T-helper 2 cell (primary cell): ENCODE measurements around the gene SGPL1.
A peak's percentile ranks its signal among the peaks of the same experiment; 100 is the strongest.

Source experiments
- DNase-seq, 5 experiments: peaks; one replicate each; pipeline versions ENCODE4 v3.0.0 to v3.0.0-alpha.2; 2012 to 2022

The SGPL1 gene

DNA sequence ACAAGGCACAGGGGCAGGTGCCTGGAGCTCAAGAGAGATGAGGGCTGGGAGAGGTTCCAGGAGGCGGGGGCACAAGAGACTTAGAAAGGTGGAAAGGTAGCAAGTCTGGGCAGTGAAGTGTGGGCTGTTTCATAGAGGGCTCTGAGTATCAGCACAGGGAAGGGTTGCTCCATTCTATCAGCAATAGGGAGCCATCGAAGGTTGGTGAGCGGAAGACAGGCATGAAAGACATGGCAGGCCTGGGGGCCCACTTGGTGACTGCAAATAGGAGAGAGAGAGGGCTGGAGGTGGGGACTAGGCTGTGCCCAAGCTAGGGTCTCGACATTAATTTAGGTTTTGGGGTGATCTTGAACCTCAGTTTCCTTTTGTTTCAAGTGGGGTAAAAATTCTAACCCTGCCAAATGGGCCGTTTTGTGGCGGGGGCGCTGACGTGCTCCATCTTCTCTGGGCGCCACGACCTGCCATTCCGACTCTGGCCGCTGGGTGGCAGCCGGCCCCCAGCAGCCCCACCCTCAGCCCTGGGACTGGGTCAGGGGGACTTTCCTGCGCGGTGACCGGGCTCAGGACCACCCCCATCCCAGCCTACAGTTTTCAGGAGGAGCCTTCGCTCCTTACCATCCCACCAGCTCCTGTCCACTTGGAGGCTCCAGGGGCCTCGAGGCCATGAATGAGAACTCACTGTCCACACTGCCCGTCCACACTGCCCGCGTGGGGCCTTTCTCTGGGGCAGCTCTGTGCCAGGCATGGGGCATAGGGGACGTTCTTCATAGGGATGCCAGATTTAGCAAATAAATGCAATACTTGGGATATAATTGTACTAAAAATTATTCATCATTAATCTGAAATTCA is 109.9 kb downstream of the SGPL1 start:
- DNase-seq: peak in 4 of 5 experiments; percentile 21 to 34 (median 29)

DNA sequence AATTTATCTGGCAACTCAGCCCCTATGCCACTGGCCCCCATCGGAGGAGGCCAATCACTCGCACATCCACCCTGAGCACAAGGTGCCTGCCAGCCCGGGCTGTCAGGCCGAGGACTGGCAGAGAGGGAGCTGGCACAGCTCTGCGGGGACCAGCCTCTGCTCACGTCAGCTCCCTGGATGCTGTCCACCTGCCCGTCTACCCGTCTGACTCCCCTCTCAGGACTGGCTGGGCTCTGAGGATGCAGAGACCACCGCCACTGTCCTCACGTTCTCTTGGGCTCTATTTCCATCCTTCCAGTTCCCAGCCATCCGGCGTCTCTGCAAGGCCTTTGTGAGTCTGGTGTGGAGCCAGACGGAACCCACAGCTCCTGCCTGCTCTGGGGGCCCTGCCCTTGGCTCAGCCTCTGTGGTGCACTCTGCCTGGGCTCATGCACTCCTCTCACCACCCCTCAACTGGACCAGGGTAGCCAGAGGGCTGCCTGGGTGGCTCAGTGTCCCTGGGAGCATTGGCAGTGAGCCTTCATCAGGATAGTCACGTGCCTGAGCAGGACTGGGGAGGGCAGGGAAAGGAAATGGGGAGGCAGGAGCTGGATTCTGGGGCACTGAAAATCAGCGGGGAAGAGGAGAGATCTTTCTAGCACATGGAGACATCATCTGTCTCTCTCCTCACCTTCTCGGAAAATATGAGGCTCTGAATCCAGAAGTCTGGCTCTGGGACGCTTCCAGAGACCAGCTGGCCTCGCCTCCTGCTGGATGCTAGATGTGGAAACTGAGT is 110.7 kb downstream of the SGPL1 start:
- DNase-seq: no peak

DNA sequence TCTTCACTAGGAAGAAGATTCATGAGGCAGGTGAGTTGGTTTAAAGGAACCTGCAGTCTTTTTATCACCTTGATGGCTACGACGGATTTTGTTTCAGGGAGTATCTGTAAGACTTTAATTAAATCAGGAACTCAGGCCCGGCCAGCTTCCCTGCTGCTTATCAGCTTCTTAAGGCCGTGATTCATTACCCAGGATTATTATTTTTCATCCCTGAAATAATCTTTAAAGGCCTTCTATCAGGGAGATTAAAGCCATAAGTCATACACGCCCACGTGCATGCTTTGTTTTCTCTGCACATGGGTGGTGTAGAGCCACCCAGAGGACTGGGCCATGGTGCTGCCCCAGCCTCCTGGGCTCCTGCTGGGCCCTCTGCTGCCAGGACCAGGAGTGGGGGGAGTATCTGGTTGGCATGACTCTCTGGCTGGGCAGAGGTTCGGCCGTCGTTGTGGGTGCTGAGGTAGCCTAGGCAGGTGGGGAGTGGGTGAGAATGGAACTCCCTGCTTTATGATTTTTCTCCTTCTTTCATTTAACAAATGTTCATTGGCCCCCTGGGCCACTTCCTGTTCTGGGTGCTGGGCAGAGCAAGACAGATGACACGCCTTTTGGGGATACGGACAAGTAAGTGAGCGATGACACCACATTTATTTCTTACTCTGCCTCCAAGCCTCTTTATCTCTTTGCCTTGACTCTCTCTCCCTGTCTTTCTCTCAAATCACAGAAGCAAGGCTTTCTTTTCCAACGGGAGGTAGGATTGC is 111.6 kb downstream of the SGPL1 start:
- DNase-seq: no peak

DNA sequence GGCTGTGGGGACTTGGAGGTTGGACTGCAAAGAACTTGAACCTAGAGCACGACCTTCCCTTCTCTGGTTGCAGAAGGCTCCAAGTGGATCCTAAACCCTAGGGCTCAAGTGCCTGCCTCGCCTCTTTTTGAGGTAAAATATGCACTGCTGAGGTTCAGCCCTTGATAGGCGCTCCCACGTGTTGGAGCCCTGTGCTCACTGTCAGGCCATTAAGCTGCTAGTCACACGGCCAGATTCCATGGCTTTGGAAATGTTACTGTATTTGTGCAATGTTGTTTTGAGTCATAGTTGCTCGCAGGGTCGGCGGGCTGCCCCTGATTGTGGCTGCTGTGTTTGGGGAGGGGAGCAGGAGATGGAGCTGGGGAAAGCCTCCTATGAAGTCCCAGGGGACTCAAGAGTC is 112.4 kb downstream of the SGPL1 start:
- no peak for DNase-seq

DNA sequence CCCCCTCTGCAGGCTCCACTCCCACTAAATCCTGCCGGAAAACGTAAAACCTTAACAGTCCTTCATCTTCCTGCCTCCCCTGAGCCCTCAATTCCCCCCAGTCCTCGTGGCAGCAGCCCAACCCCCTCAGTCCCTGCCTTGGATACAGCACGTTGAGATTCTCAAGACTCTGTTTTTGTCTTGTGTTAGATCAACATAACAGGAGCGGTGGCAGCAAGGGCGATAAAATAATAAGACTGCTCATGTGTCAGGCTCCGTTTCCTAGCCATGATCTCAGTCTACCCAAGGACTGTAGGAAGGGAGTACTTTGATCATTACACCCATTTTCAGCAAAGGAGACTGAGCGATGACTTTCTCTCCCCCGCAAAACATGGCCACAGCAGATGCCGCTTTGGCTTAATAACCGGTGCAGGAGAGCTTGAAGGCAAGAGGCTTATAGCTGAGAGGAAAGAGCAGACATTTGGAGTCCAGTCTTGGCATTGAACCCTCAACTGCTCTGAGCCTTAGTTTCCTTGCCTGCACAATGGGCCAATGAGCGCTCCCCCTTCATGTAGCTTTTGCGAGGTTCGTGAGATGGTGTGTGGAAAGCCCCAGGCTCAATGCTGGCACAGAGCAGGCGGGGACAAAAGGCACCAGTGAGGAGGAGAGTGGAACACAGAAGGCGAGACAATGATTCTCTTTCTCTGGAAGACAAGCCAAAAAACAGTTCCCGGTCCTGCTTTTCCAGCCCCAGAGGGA is 114.7 kb downstream of the SGPL1 start:
- DNase-seq: no peak
